ENCODE measurements around the gene FSD1.
A peak's percentile ranks its signal among the peaks of the same experiment; 100 is the strongest.
"Not testable (repeated sequence)": the region's sequence is repeated elsewhere in the genome, so short reads cannot be mapped to it uniquely, and the experiment has no call there.

Gene FSD1

DNA sequence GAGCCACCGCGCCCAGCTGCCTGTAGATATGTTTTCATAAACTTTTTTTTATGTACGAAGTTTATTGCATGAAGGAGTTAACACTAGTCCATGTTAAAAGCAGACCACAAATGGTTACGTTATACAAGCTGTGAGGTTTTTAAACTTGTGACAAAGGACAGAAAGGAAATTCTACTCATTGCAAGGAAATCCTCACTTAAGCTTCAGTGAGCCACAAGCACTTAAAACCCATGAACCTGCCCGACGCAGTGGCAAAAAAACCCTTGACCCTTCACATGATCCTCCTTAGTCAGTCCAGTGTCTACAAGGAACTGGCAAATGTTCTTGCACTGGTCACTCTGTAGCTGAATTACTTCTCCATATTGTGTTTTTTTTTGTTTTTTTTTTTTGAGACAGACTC, 43.1 kb downstream of the FSD1 start:
- no peak for DNase-seq

DNA sequence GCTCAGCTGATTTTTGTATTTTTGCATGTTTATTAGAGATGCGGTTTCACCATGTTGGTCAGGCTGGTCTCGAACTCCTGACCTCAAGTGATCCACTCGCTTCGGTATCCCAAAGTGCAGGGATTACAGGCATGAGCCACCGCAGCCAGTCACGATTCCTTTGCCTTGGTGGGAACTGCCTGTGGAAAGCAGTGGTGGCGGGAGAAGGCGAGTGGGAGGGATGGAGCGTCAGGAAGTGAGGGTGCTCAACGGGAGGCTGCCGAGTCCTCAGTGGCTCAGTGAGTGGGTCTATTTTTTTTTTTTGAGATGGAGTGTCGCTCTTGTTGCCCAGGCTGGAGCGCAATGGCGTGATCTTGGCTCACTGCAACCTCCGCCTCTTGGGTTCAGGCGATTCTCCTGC, 44.8 kb downstream of the FSD1 start:
- not testable (repeated sequence) for DNase-seq

DNA sequence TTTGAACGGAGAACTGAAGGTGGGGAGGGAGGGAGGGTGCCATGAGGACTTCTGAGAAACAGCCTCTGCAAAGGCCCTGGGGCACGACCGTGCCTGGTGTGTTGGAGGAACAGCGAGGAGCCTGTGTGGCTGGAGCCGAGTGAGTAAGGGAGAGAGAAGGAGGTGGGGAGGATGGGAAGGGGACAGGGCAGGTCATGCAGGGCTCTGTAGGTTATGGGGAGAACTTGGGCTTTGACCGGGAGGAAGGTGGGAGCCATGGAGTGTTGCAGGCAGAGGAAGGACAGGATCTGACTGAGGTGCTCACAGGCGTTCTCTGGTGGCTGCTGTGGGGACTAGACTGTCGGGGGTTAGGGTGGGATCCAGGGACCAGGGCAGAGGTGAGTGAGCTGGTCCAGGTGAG, 45.7 kb downstream of the FSD1 start:
- DNase-seq: no peak

- no peak for DNase-seq
Observed at GRCh38 chr19:4350726-4351125, 46.3 kb downstream of the FSD1 start.

DNA sequence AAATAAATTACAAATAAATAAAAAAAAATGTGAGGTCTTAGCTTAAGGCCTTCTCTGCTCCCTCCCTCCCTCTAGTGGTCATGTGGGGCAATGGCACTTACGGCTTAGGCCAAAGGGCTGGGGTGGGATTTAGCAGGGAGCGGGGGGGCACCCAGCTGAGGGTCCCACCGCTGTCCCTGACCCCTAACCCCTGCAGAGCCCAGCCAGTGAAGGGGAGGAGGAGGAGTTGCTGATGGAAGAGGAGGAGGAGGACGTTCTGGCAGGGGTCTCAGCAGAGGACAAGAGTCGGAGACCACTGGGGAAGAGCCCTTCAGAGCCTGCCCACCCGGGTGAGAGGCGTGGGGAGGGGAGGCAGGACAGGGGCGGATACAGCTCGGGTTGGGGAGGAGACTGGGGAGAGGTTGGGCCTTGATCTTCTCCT, 48.3 kb downstream of the FSD1 start:
- DNase-seq: peak; percentile 22

DNA sequence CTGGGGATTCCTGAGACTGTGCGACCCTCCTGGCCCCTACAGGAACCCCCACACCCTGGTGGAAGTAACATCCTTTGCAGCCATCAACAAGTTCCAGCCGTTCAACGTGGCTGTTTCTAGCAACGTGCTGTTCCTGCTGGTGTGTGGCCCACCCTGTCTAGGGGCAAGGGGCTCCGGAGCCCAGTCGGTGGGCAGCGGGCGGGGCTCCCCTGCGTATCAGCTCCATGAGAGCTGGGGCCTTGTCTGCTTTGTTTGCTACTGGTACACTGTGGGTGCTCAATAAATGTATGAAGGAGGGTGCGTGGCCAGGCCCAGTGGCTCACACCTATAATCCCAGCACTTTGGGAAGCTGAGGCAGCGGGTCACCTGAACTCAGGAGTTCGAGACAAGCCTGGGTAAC, 49.9 kb downstream of the FSD1 start:
- DNase-seq: no peak

DNA sequence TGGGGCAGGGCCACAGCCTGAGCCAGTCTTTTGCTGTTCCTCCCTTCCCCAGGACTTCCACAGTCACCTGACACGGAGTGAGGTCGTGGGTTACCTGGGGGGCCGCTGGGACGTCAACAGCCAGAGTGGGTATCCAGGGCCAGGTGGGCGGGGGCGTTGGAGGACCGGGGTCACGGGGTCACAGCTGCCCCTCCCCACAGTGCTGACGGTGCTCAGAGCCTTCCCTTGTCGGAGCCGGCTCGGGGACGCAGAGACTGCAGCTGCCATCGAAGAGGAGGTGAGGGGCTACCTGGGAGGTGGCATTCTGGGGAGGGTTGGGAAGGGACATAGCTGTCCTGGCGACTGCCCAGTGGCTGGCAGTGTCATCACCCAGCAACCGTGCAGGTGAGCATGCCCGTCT, 50.5 kb downstream of the FSD1 start:
- DNase-seq: no peak

DNA sequence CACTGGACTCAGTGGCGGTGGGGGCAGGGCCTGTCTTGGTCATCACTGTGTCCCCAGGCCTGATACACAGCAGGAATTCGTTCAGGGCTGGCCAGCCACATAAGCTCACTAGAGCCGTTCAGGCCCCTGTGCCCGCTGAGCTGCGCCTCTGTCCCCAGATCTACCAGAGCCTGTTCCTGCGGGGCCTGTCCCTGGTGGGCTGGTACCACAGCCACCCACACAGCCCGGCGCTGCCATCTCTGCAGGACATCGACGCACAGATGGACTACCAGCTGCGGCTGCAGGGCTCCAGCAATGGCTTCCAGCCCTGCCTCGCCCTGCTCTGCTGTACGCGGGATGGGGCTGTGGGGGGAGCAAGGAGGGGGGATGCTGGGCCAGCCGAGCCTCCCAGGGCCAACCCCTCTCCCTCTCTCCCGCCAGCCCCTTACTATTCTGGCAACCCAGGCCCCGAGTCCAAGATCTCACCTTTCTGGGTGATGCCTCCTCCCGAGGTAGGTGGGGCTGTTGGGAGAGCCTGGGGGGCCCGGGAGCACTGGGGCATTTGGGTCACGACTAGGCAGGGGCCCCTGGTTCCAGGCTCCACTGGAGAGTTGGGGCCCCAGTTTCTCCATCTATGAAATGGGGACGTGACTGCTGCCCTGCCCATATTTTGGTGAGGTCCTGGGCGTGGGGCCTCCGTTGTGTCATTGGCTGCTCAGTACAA, 52.8 kb downstream of the FSD1 start:
- no peak for DNase-seq

DNA sequence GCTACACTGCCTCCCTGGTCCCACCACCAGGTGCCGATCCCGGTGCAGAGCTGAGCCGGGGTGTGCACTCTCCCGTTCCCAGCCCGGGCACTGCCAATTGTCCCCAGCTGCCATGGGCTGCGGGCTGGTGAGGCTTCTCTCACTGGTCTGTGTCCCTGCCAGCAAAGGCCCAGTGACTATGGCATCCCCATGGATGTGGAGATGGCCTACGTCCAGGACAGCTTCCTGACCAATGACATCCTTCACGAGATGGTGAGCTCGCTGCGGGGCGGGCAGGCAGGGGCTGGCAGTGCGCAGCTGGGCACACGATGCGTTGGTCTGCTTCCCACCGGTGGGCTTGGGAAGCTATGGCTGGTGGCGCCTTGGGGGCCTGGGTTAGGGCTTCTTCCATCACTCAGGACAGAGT, 53.5 kb downstream of the FSD1 start:
- no peak for DNase-seq

DNA sequence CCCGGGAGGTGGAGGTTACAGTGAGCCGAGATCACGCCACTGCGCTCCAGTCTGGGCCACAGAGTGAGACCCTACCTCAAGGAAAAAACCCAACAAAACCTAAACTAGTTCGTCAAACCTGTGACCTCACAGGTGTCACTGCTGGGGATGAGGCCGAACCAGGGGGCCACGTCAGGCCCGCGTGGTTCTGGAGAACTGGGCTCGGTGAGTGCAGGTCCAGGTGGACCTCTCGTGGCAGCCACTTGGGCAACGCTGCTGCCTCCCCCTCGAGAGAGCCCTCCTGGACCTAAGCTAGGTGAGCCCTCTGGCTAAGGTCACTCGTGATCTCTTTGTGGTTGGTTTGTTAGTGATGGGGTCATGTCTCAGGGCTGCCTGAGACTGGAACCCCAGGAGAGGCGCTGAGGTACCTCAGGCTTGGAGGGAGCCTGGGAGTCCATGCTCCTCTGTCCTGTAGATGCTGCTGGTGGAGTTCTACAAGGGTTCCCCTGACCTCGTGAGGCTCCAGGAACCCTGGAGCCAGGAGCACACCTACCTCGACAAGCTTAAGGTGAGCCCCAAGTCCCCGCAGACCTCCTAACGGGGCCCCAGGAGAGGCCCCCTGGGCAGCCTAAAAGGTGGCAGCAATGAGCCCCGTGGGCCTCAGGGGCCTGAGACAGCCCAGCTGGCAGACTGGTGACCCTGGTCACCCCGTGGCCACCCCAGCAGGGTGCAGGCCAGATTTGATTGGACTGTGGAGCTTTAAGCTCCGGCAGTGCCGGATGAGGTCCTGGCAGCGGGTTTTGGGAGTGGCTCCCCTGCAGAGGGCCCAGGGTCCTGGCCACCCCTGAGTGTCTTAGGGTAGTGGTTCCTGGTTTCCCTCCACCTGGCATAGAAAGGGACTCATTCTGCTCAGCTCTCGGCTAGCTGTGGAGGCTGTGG, 54.6 kb downstream of the FSD1 start:
- no peak for DNase-seq

- no peak for DNase-seq
Observed at GRCh38 chr19:4359627-4360000, 55.2 kb downstream of the FSD1 start.

GRCh38 chr19:4360081-4360569, 55.7 kb downstream of the FSD1 start:
- DNase-seq: no peak

DNA sequence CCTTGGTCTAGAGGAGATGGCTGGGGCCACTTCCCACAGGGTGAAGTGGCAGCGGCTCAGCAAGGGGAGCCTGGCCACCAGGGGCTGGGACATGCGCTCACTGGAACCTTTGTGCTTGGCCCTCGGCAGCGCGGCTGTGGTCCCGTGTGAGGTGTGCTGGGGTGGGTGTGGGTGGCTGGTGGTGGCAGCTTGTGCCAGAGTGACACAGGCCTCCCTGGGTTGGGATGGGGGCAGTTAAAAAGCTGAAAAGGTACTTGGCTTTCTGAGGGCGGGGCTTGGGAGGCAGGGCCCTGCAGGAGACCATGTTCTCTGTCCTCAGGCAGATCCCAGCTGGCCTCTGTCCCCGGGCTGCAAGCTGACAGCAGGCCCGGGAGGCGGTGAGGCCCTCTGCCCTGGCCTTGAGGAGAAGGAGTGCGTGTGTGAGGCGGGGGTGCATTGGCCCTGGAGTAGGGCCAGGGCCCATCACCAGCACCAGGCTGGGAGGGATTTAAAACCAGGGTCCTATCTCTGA, 56.3 kb downstream of the FSD1 start:
- DNase-seq: no peak

GRCh38 chr19:4361152-4362046, 57.0 kb downstream of the FSD1 start:
- DNase-seq: no peak

GRCh38 chr19:4362101-4362828, 57.9 kb downstream of the FSD1 start:
- DNase-seq: no peak

DNA sequence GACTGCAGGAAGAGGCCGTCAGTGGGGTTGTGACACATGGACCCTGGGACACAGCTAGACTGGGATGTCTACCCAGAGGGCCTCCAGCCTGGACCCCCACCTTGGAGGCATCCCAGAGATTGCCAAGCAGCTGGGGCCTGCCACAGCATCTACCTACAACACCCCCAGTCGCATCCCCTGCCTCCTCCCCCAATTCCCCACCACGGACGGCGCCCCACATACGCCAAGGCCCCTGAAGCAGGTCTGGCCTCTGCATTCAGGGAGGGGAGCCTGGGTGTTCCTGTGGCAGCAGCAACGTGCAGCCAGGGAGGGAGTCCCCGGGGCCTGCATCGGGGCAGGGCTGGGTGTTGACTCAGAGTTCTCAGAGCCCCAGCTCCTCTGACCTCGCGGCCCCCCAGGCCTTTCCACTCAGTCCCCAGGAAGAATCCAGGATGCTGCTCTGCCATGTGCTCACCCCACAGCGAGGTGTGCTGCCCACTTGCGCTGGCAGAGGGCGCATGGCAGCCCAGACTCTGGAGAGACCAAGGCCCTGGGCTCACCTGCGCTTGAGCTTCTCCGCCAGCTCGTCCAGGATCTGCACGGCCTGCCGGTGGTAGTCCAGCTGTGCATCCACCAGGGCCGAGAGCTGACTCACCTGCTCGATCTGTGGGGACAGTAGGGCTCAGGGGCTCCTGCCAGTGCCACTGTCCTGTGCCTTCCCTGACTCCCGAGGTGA, 58.6 kb downstream of the FSD1 start:
- DNase-seq: no peak

GRCh38 chr19:4363571-4364304, 59.3 kb downstream of the FSD1 start:
- DNase-seq: no peak

GRCh38 chr19:4365341-4365740, 60.9 kb downstream of the FSD1 start:
- no peak for DNase-seq

- no peak for DNase-seq
Observed at GRCh38 chr19:4365791-4366665, 61.6 kb downstream of the FSD1 start.
